GM21367 (cell line): ENCODE data around the gene EBF3.

Experiments
- ATAC-seq: cut with Tn5 transposase; IDR thresholded peaks from one replicate; pipeline ENCODE4 v1.9.1; 2021; ENCODE audit not compliant: unreplicated experiment

Gene EBF3

GRCh38 chr10:129971381-129972144 is 7.5 kb upstream of the EBF3 start:
- ATAC-seq: no peak

- no peak for ATAC-seq
These were observed 6.6 kb upstream of the EBF3 start for GRCh38 chr10:129970465-129971364.

GRCh38 chr10:129969911-129970464 is 5.9 kb upstream of the EBF3 start:
- no peak for ATAC-seq

- ATAC-seq: no peak
These were observed 5.3 kb upstream of the EBF3 start for GRCh38 chr10:129969184-129969910.

GRCh38 chr10:129968853-129969183 is 4.7 kb upstream of the EBF3 start:
- no peak for ATAC-seq

- ATAC-seq: no peak
These were observed 4.2 kb upstream of the EBF3 start for GRCh38 chr10:129968020-129968852.

GRCh38 chr10:129967579-129968019 is 3.5 kb upstream of the EBF3 start:
- no peak for ATAC-seq

- ATAC-seq: no peak
These were observed 3.0 kb upstream of the EBF3 start for GRCh38 chr10:129966889-129967578.

GRCh38 chr10:129966370-129966888 is 2.4 kb upstream of the EBF3 start:
- no peak for ATAC-seq

GRCh38 chr10:129965959-129966358 is 1.9 kb upstream of the EBF3 start:
- ATAC-seq: no peak

- ATAC-seq: no peak
These were observed 1.3 kb upstream of the EBF3 start for GRCh38 chr10:129965425-129965808.

- no peak for ATAC-seq
These were observed 744 bp upstream of the EBF3 start for GRCh38 chr10:129964611-129965424.

GRCh38 chr10:129962872-129963640 is 1.0 kb downstream of the EBF3 start:
- ATAC-seq: no peak

GRCh38 chr10:129962031-129962871 is 1.8 kb downstream of the EBF3 start:
- no peak for ATAC-seq

- ATAC-seq: no peak
These were observed 2.8 kb downstream of the EBF3 start for GRCh38 chr10:129961157-129961701.

GRCh38 chr10:129960481-129961156 is 3.5 kb downstream of the EBF3 start:
- no peak for ATAC-seq
